Natural killer cell (primary cell): ENCODE data around the gene LPAR2. TPM values are rescaled to one million over a fixed set of nuclear protein-coding genes. Genes with fewer than 3 reads are reported as not detected.
A peak's percentile ranks its signal among the peaks of the same experiment; 100 is the strongest.

Experiments used
- ATAC-seq, 3 donors: fragments of 150-1000 bp in 2 of 3; fragments of 200-7000 bp in 1 of 3; cut with Tn5 transposase; 1 replicate in 1 of 3; 2 replicates in 2 of 3; pipeline ENCODE4 v1.10.0; 2021; ENCODE audit warnings: mild to moderate bottlenecking in 2 of 3, moderate library complexity in 2 of 3
- DNase-seq, 2 donors: peaks; one replicate each; pipeline versions ENCODE4 v3.0.0 to v3.0.0-alpha.2; 2013 to 2021; ENCODE audit warnings: mixed read lengths in 1 of 2
- H3K27ac ChIP-seq: one replicate; pipeline ENCODE4 v1.5.1; 2013; ENCODE audit warnings: mild to moderate bottlenecking, low read length
- H3K27me3 ChIP-seq: one replicate; pipeline ENCODE4 v1.6.1; 2013; ENCODE audit warnings: low read length; ENCODE audit not compliant: control insufficient read depth, insufficient read depth
- H3K36me3 ChIP-seq: one replicate; pipeline ENCODE4 v1.6.1; 2013; ENCODE audit warnings: low read length; ENCODE audit not compliant: control insufficient read depth, insufficient read depth
- H3K4me1 ChIP-seq: one replicate; pipeline ENCODE4 v1.6.1; 2013; ENCODE audit warnings: low read length; ENCODE audit not compliant: control insufficient read depth, insufficient read depth
- H3K4me3 ChIP-seq: one replicate; pipeline ENCODE4 v1.5.1; 2013; ENCODE audit warnings: low read length
- H3K9me3 ChIP-seq: one replicate; pipeline ENCODE4 v1.6.1; 2013; ENCODE audit warnings: low read length; ENCODE audit not compliant: control insufficient read depth, insufficient read depth
- H3K27ac Mint-ChIP-seq, 2 donors: one replicate each; pipeline ENCODE4 v1.8.0; 2022; ENCODE audit warnings: mild to moderate bottlenecking in 2 of 2, mixed read lengths in 2 of 2, moderate library complexity in 1 of 2
- H3K27me3 Mint-ChIP-seq, 2 donors: one replicate each; pipeline ENCODE4 v1.8.0; 2022; ENCODE audit warnings: low read depth in 2 of 2, mixed read lengths in 2 of 2
- H3K36me3 Mint-ChIP-seq: one replicate; pipeline ENCODE4 v1.8.0; 2022; ENCODE audit warnings: mixed read lengths
- H3K4me1 Mint-ChIP-seq, 2 donors: one replicate each; pipeline ENCODE4 v1.8.0; 2022; ENCODE audit warnings: mixed read lengths in 2 of 2
- H3K4me3 Mint-ChIP-seq: one replicate; pipeline ENCODE4 v1.8.0; 2022; ENCODE audit warnings: mild to moderate bottlenecking, moderate library complexity, mixed read lengths
- H3K9me3 Mint-ChIP-seq, 2 donors: one replicate each; pipeline ENCODE4 v1.8.0; 2022; ENCODE audit warnings: mixed read lengths in 2 of 2
- WGBS: methylation state at CpG from one replicate; pipeline ENCODE4 v1.1.7; 2013; ENCODE audit warnings: missing lambda C conversion rate; ENCODE audit not compliant: insufficient coverage; 5-methylcytosine and 5-hydroxymethylcytosine counted together
- intact Hi-C: fragments of 100-400 bp; cut with micrococcal nuclease; formaldehyde crosslinking; loops from one replicate; pipeline ENCODE4 v1.14.2; 2022
- total RNA-seq, 4 donors: library from RNA; stranded (reverse); fragments of 120-200 nt in 1 of 4; gene quantifications; one replicate each; pipeline versions ENCODE4 v1.2.3 to v1.2.4, GENCODE V29; 2013 to 2022
- TF ChIP-seq, protein P1 (sequence below): fragments of 200-600 bp; IDR thresholded peaks from one replicate; pipeline ENCODE4 v1.8.0; 2022; ENCODE audit warnings: antibody characterized with exemption

Gene LPAR2
- 10 to 100 TPM; 52.1 to 81.5 (median 56.4) TPM for total RNA-seq
- 13.6 TPM for total RNA-seq (2013)

DNA sequence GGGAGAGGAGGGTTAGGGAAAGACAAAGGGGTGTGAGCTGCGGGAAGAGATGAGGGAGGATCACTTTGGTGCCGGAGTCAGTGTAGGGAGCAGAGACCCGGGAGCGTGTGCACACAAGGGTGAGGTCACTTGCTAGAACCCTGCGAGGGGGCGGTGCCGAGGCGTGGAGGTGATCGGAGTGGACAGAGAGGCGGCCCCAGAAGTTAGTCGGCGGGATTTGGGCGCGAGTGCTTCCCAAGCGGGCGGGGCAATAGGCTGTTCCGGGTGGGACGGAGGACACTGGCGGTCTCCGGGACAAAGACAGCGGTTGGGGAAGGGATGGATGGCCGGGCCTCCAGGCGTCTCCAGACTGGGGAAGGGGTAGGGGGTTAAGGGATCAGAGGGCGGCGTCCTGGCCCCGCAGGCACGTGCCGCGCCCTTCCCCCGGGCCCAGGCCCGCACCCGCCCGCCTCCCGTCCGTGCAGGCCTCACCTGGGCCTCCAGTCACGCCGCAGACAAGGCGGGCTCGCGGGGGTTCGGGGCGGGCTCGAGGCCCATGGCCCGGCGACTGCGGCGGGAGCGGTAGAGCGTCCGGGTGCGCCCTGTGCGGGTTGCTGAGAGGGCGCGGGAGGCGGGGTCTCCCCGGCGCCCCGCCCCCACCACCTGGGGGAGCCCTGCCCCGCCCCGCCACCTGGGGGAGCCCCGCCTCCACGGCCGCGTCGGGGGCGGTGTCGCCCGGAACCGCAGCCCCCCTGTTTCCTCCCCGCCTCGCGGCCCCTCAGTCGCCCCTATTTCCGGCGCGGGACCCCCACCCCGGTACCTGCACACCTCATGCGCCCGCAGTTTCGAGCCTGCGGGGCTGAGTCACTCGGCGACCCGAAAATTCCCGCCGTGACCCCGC is at the start of gene LPAR2:
Gene LPAR2, minus strand, starts transcription at position 600 of the 880 bp plus-strand sequence. CDS start 945 bp downstream, outside the sequence.
- Histone ChIP-seq H3K4me1 (peaks cover 23% of the 10 kb centered on the region), H3K36me3 (peaks cover 4% of the 10 kb centered on the region), H3K9me3 (no peaks in the 10 kb centered on the region), H3K27ac (peak within 1 kb of the TSS; percentile 67), H3K4me3 (peak within 1 kb of the TSS; percentile 48), H3K27me3 (no peaks in the 10 kb centered on the region)
- intact Hi-C loops, result loop anchor here (1.0 to 2.0 kb wide), 2 partner anchors 10 to 15 kb away; partner anchors contain the start of genes GMIP and PBX4
- Mint-ChIP-seq H3K9me3 (no peaks in the 10 kb centered on the region), H3K27me3 (no peaks in the 10 kb centered on the region), H3K4me1 (peaks cover 19 to 28% of the 10 kb centered on the region in 2 donors), H3K4me3 (peak within 1 kb of the TSS; percentile 86), H3K27ac (peak within 1 kb of the TSS; percentile 80 to 88), H3K36me3 (peaks cover 1% of the 10 kb centered on the region)
- peak; percentile 73 to 87 (median 81) for ATAC-seq
- DNase-seq, result peak; percentile 66 to 91
- TF ChIP-seq, protein P1, sequence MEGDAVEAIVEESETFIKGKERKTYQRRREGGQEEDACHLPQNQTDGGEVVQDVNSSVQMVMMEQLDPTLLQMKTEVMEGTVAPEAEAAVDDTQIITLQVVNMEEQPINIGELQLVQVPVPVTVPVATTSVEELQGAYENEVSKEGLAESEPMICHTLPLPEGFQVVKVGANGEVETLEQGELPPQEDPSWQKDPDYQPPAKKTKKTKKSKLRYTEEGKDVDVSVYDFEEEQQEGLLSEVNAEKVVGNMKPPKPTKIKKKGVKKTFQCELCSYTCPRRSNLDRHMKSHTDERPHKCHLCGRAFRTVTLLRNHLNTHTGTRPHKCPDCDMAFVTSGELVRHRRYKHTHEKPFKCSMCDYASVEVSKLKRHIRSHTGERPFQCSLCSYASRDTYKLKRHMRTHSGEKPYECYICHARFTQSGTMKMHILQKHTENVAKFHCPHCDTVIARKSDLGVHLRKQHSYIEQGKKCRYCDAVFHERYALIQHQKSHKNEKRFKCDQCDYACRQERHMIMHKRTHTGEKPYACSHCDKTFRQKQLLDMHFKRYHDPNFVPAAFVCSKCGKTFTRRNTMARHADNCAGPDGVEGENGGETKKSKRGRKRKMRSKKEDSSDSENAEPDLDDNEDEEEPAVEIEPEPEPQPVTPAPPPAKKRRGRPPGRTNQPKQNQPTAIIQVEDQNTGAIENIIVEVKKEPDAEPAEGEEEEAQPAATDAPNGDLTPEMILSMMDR, result no peak
- under 1% methylated on average over 87 of the region's 87 CpGs for WGBS

DNA sequence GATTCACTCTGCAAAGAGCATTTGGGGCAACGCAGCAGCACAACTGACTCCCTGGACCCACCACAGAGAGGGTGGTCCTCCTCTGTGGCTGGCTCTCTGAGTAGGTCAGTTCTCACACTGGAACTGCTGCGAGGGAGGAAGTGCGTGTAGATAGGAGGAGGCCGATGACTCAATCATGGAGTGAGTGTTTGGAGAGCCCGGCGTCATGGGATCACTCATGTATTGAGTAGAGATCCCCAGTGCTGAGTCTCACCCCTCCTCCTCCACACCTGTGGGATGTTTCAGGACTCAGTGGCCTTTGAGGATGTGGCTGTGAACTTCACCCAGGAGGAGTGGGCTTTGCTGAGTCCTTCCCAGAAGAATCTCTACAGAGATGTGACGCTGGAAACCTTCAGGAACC is 49.6 kb upstream of the LPAR2 start:
- Mint-ChIP-seq H3K27ac (peak overlapping the region; percentile 58 to 60), H3K4me3 (no peak overlapping the region), H3K9me3 (no peaks in the 10 kb centered on the region), H3K4me1 (peaks cover 23 to 24% of the 10 kb centered on the region in 2 donors), H3K36me3 (peaks cover 48% of the 10 kb centered on the region), H3K27me3 (no peaks in the 10 kb centered on the region)
- peaks cover 68% of the 10 kb centered on the region for H3K9me3 ChIP-seq
- peaks cover 75% of the 10 kb centered on the region for H3K36me3 ChIP-seq
- TF ChIP-seq, protein P1, result no peak
- 100% methylated on average over 5 of the region's 7 CpGs for WGBS
- intact Hi-C loops, result no loop called here
- H3K27ac ChIP-seq, result no peak overlapping the region
- no peak overlapping the region for H3K4me3 ChIP-seq
- peaks cover 4% of the 10 kb centered on the region for H3K4me1 ChIP-seq
- DNase-seq (no peak), ATAC-seq (no peak)
- H3K27me3 ChIP-seq, result no peaks in the 10 kb centered on the region

DNA sequence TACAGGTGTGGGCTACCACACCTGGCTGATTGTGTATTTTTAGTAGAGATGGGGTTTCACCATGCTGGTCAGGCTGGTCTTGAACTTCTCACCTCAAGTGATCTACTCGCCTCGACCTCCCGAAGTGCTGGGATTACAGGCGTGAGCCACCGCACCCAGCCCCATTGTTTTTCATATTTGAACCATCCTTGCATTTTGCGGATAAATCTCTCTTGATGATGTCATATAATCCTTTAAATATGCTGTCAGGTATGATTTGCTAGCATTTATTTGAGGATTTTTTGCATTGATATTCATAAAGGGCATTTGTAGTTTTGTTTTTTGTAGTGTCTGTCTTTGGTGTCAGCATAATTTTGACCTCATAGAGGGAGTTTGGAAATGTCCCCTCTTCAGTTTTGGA is 46.3 kb upstream of the LPAR2 start:
- Mint-ChIP-seq H3K27ac (peak overlapping the region in 1 of 2 donors; percentile 60), H3K4me1 (peaks cover 31 to 41% of the 10 kb centered on the region in 2 donors), H3K9me3 (no peaks in the 10 kb centered on the region), H3K27me3 (no peaks in the 10 kb centered on the region), H3K4me3 (no peak overlapping the region), H3K36me3 (peaks cover 40% of the 10 kb centered on the region)
- H3K27me3 ChIP-seq, result no peaks in the 10 kb centered on the region
- DNase-seq (no peak), ATAC-seq (no peak)
- H3K4me1 ChIP-seq, result peaks cover 29% of the 10 kb centered on the region
- peaks cover 48% of the 10 kb centered on the region for H3K9me3 ChIP-seq
- TF ChIP-seq, protein P1, result no peak
- H3K4me3 ChIP-seq, result no peak overlapping the region
- H3K27ac ChIP-seq, result no peak overlapping the region
- WGBS, result 99% methylated on average over 6 of the region's 6 CpGs
- intact Hi-C loops, result no loop called here
- H3K36me3 ChIP-seq, result peaks cover 61% of the 10 kb centered on the region
